ENCODE results near the gene FGD4. TPM values are rescaled to one million over a fixed set of nuclear protein-coding genes. Genes with fewer than 3 reads are reported as not detected.

FGD4 gene
- total and polyA plus RNA-seq, 8 donors = 5.5 to 138 (median 80.8) TPM

DNA sequence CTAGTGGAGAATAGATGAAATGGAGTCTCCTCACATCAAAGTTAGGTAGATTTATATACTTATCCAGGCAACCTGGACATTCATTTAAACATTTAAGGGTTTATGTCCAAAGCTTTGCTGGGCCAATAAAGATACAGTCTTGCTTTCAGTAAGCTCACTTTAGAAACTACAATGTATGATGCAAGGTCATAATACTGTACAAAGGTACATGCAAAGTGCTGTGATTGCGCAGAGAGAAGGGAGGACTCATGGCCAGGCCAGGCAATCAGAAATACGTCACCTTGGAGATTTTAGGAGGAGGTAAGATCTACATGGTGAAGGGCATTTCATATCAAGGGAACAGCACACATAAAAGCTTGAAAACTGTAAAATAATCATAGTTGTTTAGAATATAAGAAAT lies 113.6 kb downstream of the FGD4 start:
- no peaks in the 10 kb centered on the region for H3K9me3 ChIP-seq
- TF ChIP-seq EP300 (IDR thresholded peaks at IDR 0.05) = no peak
- no peak for TF ChIP-seq POLR2A (IDR thresholded peaks at IDR 0.05)
- TF ChIP-seq, protein P1, sequence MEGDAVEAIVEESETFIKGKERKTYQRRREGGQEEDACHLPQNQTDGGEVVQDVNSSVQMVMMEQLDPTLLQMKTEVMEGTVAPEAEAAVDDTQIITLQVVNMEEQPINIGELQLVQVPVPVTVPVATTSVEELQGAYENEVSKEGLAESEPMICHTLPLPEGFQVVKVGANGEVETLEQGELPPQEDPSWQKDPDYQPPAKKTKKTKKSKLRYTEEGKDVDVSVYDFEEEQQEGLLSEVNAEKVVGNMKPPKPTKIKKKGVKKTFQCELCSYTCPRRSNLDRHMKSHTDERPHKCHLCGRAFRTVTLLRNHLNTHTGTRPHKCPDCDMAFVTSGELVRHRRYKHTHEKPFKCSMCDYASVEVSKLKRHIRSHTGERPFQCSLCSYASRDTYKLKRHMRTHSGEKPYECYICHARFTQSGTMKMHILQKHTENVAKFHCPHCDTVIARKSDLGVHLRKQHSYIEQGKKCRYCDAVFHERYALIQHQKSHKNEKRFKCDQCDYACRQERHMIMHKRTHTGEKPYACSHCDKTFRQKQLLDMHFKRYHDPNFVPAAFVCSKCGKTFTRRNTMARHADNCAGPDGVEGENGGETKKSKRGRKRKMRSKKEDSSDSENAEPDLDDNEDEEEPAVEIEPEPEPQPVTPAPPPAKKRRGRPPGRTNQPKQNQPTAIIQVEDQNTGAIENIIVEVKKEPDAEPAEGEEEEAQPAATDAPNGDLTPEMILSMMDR (IDR thresholded peaks at IDR 0.05) = no peak
- TF ChIP-seq POLR2AphosphoS5 (IDR thresholded peaks at IDR 0.05) = no peak
- peak overlapping the region in 2 of 5 donors; percentile 23 to 40 for H3K27ac ChIP-seq
- no peak for DNase-seq
- no peaks in the 10 kb centered on the region for H3K36me3 ChIP-seq
- intact Hi-C loops (cut with DNase I; ENCODE audit: low total_unique reads) = no loop called here
- no peak overlapping the region for H3K4me3 ChIP-seq
- WGBS, 5 donors = 69 to 88% (median 76%) methylated on average over 2 of the region's 2 CpGs
- H3K27me3 ChIP-seq = no peaks in the 10 kb centered on the region
- peaks cover 5 to 64% (median 36%) of the 10 kb centered on the region in 4 donors for H3K4me1 ChIP-seq

DNA sequence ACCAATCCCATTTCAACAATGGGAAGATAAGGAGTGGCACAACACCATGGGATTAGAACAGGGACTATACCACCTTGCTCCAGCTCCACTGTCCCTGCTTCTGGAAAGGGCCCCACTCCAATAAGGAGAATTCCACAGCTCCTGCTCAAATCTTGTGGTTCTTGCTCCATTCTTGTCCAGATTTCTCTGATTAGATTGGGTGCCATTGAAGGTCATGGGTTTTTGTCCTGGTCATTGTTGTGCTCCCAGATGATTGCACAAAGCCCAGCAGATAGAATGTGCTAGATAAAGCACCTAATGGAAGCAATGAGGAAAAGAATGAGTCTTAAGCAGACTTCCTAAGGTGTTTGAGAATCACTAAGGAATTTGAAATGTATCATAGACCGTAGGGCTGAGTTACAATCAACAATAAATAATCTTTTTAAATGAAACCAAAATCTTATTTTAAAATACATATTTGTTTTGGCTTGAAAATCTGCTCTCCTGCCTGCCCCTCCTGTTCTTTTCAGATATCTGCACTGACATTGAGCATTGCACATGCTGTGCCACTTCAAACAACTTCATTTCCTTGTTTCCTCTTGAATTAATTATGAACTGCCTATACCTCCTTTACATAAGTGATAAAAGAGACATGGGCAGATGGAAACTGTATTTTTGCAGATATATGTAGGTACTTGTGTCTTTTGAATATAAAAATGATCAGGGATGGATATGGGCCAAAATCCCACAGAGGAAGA lies 115.9 kb downstream of the FGD4 start:
- Histone ChIP-seq H3K9me3 (no peaks in the 10 kb centered on the region), H3K4me1 (peaks cover 5 to 51% (median 32%) of the 10 kb centered on the region in 4 donors), H3K27ac (peak overlapping the region; percentile 44 to 68 (median 62)), H3K36me3 (no peaks in the 10 kb centered on the region), H3K27me3 (no peaks in the 10 kb centered on the region), H3K4me3 (no peak overlapping the region)
- intact Hi-C loops (cut with DNase I; ENCODE audit: low total_unique reads) = no loop called here
- TF ChIP-seq, protein P1 (IDR thresholded peaks at IDR 0.05) = no peak
- TF ChIP-seq EP300 (IDR thresholded peaks at IDR 0.05) = no peak
- TF ChIP-seq POLR2AphosphoS5 (IDR thresholded peaks at IDR 0.05) = peak in 1 of 3 donors; percentile 56
- TF ChIP-seq POLR2A (IDR thresholded peaks at IDR 0.05) = no peak
- no peak for DNase-seq
- 30 to 60% (median 54%) methylated on average over 1 of the region's 1 CpG for WGBS, 5 donors

DNA sequence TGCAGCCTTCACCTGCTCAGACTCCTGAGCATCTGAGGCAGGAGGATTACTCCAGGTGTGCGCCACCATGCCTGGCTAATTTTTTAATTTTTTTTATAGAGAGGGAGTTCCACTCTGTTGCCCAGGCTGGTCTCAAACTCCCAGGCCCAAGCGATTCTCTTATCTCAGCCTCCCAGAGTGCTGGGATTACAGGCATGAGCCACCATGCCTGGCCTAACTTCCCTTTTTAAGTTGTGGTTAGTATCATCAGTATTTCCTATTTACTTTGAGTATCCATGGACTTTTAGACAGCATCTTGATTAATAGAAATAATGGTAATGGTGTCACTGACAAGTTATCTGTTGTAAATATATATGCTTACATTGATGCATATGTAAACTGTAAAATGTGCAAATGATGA lies 116.9 kb downstream of the FGD4 start:
- 42 to 71% (median 58%) methylated on average over 2 of the region's 2 CpGs for WGBS, 5 donors
- Histone ChIP-seq H3K27ac (peak overlapping the region; percentile 11 to 65 (median 44)), H3K4me3 (no peak overlapping the region), H3K4me1 (peaks cover 5 to 60% (median 37%) of the 10 kb centered on the region in 4 donors), H3K9me3 (no peaks in the 10 kb centered on the region), H3K27me3 (no peaks in the 10 kb centered on the region), H3K36me3 (no peaks in the 10 kb centered on the region)
- intact Hi-C loops (cut with DNase I; ENCODE audit: low total_unique reads) = no loop called here
- DNase-seq = no peak
- no peak for TF ChIP-seq POLR2A (IDR thresholded peaks at IDR 0.05)
- TF ChIP-seq, protein P1 (IDR thresholded peaks at IDR 0.05) = no peak
- no peak for TF ChIP-seq POLR2AphosphoS5 (IDR thresholded peaks at IDR 0.05)
- no peak for TF ChIP-seq EP300 (IDR thresholded peaks at IDR 0.05)

DNA sequence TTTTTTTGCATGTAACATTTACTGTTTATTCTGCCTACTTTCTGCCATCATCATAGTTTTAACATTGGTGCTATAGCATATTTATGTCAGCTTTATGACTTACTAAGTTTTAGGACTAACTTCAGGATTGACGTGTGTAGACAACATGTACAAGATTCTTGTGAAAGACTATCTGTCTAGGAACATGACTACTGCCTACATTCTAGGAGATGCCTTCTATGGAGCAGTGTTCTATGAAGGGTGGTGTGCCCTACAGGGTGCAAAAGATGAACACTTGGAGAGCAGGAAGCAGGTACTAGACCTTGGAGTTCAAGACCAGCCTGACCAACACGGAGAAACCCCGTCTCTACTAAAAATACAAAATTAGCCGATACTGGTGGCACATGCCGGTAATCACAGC lies 118.6 kb downstream of the FGD4 start:
- H3K27ac ChIP-seq = peak overlapping the region in 1 of 5 donors; percentile 40
- H3K36me3 ChIP-seq = no peaks in the 10 kb centered on the region
- intact Hi-C loops (cut with DNase I; ENCODE audit: low total_unique reads) = no loop called here
- no peaks in the 10 kb centered on the region for H3K27me3 ChIP-seq
- peaks cover 16 to 67% (median 49%) of the 10 kb centered on the region in 4 donors for H3K4me1 ChIP-seq
- H3K9me3 ChIP-seq = no peaks in the 10 kb centered on the region
- H3K4me3 ChIP-seq = no peak overlapping the region
- WGBS, 5 donors = 77 to 95% (median 92%) methylated on average over 5 of the region's 5 CpGs
- DNase-seq = no peak
- TF ChIP-seq POLR2AphosphoS5 (IDR thresholded peaks at IDR 0.05) (no peak), EP300 (IDR thresholded peaks at IDR 0.05) (no peak), POLR2A (IDR thresholded peaks at IDR 0.05) (no peak)
- TF ChIP-seq, protein P1 (IDR thresholded peaks at IDR 0.05) = no peak
